ENCODE data around the gene ISYNA1. TPM values are rescaled to one million over a fixed set of nuclear protein-coding genes. Genes with fewer than 3 reads are reported as not detected.

ISYNA1 gene
- total RNA-seq, 2 donors from 2014 or later = 71.6 to 690 TPM

DNA sequence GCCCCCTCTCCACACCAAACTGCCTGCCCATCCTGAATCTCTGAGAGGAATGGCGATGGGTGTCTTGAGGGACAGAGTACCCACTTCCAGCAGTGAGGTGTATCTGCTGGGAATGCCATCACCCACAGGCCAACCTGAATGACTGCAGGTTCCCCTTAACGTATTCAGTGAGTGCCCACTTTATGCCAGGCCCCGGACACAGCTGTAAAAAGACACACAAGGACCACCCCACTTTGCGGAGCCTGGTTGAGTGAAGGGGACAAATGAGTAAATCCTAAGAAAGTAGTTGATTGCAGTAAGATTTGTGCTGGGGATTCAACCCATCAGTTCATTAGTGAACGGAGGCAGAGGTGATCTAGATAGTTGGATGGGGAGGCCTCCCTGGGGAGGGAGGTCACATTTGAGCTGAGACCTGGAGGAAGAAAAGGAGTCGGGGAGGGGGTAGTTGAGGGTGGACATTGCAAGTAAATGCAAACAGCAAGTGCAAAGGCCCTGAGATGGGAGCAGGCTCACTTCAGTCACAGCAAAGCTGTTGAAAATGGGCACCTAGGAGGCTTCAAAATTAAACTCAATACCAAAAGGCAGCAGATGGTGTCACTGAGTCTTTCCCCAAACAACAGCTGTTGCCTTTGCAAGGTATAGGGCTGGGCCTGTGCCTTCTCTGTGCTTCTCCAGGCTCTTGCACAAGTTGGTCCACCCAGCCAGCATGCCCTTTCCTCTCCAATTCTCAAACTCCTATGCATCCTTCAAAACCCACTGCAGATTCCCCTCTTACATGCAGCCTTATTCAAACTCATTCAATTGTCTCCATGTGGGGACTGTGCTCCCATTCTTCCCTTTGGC lies 47.6 kb downstream of the ISYNA1 start:
- Histone ChIP-seq H3K27me3 (replicated peaks; ENCODE audit: insufficient read depth) (no peaks in the 10 kb centered on the region), H3K4me1 (replicated peaks) (peaks cover 3% of the 10 kb centered on the region), H3K27ac (no peak overlapping the region), H3K9me3 (no peaks in the 10 kb centered on the region), H3K36me3 (no peaks in the 10 kb centered on the region), H3K4me3 (no peak overlapping the region)
- DNase-seq (ENCODE audit: low spot score) = no peak
- TF ChIP-seq, protein P1, sequence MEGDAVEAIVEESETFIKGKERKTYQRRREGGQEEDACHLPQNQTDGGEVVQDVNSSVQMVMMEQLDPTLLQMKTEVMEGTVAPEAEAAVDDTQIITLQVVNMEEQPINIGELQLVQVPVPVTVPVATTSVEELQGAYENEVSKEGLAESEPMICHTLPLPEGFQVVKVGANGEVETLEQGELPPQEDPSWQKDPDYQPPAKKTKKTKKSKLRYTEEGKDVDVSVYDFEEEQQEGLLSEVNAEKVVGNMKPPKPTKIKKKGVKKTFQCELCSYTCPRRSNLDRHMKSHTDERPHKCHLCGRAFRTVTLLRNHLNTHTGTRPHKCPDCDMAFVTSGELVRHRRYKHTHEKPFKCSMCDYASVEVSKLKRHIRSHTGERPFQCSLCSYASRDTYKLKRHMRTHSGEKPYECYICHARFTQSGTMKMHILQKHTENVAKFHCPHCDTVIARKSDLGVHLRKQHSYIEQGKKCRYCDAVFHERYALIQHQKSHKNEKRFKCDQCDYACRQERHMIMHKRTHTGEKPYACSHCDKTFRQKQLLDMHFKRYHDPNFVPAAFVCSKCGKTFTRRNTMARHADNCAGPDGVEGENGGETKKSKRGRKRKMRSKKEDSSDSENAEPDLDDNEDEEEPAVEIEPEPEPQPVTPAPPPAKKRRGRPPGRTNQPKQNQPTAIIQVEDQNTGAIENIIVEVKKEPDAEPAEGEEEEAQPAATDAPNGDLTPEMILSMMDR (IDR thresholded peaks at IDR 0.05) = no peak
- TF ChIP-seq POLR2A (IDR thresholded peaks at IDR 0.05) (no peak), POLR2AphosphoS5 (IDR thresholded peaks at IDR 0.05) (no peak)
- 86% methylated on average over 6 of the region's 6 CpGs for WGBS
- intact Hi-C loops (cut with DNase I) = loop anchor here (5.0 kb wide), 1 partner anchor 33 kb away; no protein-coding TSS in a partner anchor

DNA sequence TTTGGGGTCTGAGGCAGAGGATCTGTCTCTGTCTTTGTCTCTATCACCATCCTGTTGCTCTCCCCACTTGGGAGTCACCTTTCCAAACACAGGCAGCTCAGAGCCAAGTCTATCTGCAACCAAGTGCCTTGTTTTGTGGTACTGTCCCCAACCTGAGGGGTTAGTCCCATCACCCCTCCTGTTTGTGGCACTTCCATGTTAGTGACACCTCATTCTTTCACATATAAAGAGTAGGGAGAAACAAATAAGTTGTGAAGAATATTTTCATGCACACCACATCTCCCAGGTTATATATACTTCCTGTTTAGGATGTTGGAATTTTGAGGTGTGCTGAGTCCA lies 48.2 kb downstream of the ISYNA1 start:
- no peaks in the 10 kb centered on the region for H3K36me3 ChIP-seq
- intact Hi-C loops (cut with DNase I) = loop anchor here (5.0 kb wide), 1 partner anchor 32 kb away; no protein-coding TSS in a partner anchor
- H3K27ac ChIP-seq = no peak overlapping the region
- H3K4me1 ChIP-seq (replicated peaks) = peaks cover 3% of the 10 kb centered on the region
- no peak overlapping the region for H3K4me3 ChIP-seq
- TF ChIP-seq POLR2A (IDR thresholded peaks at IDR 0.05) (no peak), POLR2AphosphoS5 (IDR thresholded peaks at IDR 0.05) (no peak)
- TF ChIP-seq, protein P1 (IDR thresholded peaks at IDR 0.05) = no peak
- DNase-seq (ENCODE audit: low spot score) = no peak
- no peaks in the 10 kb centered on the region for H3K27me3 ChIP-seq (replicated peaks; ENCODE audit: insufficient read depth)
- no peaks in the 10 kb centered on the region for H3K9me3 ChIP-seq

DNA sequence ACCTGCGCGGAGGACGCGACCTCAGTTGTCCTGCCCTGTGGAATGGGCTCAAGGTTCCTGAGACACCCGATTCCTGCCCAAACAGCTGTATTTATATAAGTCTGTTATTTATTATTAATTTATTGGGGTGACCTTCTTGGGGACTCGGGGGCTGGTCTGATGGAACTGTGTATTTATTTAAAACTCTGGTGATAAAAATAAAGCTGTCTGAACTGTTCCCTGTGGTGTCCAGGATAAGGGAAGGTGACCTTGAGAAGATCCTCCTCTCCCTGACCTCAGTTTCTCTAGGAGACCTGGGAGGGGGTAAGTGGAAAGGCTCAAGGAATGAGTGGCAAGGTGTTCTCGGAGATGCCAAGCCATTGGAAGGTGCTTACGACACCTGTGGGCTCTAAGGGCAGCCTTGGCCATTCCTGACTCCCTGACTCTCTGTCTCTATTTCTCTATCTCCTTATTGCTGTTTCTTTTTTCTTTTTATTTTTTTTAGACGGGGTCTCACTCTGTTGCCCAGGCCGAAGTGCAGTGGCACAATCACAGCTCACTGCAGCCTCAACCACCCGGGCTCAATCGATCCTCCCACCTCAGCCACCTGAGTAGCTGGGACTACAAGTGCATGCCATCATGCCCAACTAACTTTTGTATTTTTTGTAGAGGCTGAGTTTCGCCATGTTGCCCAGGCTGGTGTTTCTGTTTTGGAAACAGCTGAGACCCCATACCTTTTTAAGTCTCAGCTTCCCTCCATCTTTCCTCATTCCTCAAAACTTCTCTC lies 48.8 kb downstream of the ISYNA1 start:
- Histone ChIP-seq H3K36me3 (no peaks in the 10 kb centered on the region), H3K4me3 (peak overlapping the region in 1 of 2 donors; percentile 32), H3K27ac (peak overlapping the region; percentile 72 to 80), H3K9me3 (no peaks in the 10 kb centered on the region), H3K4me1 (replicated peaks) (peaks cover 3% of the 10 kb centered on the region), H3K27me3 (replicated peaks; ENCODE audit: insufficient read depth) (no peaks in the 10 kb centered on the region)
- DNase-seq (ENCODE audit: low spot score) = no peak
- TF ChIP-seq, protein P1 (IDR thresholded peaks at IDR 0.05) = no peak
- TF ChIP-seq POLR2AphosphoS5 (IDR thresholded peaks at IDR 0.05) (no peak), POLR2A (IDR thresholded peaks at IDR 0.05) (no peak)
- intact Hi-C loops (cut with DNase I) = no loop called here
- 85% methylated on average over 13 of the region's 13 CpGs for WGBS

DNA sequence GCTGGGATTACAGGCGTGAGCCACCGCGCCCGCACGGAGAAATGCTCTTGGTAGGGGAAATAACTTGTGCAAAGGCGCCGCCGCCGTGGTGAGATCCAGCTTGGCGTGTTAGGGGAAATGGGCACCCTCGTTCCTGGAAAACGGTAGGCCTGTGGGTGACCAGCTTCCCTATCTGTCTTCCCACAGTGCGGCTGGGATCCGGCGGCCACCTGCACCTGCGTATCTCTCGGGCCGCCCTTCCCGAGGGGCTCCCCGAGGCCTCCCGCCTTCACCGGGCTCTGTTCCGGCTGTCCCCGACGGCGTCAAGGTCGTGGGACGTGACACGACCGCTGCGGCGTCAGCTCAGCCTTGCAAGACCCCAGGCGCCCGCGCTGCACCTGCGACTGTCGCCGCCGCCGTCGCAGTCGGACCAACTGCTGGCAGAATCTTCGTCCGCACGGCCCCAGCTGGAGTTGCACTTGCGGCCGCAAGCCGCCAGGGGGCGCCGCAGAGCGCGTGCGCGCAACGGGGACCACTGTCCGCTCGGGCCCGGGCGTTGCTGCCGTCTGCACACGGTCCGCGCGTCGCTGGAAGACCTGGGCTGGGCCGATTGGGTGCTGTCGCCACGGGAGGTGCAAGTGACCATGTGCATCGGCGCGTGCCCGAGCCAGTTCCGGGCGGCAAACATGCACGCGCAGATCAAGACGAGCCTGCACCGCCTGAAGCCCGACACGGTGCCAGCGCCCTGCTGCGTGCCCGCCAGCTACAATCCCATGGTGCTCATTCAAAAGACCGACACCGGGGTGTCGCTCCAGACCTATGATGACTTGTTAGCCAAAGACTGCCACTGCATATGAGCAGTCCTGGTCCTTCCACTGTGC lies 49.6 kb downstream of the ISYNA1 start:
- Histone ChIP-seq H3K4me1 (replicated peaks) (peaks cover 3% of the 10 kb centered on the region), H3K27me3 (replicated peaks; ENCODE audit: insufficient read depth) (no peaks in the 10 kb centered on the region), H3K4me3 (peak overlapping the region; percentile 21 to 32), H3K36me3 (no peaks in the 10 kb centered on the region), H3K27ac (peak overlapping the region; percentile 72 to 80), H3K9me3 (no peaks in the 10 kb centered on the region)
- WGBS = 15% methylated on average over 68 of the region's 86 CpGs
- TF ChIP-seq POLR2A (IDR thresholded peaks at IDR 0.05) (peak; percentile 58), POLR2AphosphoS5 (IDR thresholded peaks at IDR 0.05) (peak; percentile 79)
- TF ChIP-seq, protein P1 (IDR thresholded peaks at IDR 0.05) = peak; percentile 99 to 100 (median 99)
- peak; percentile 80 for DNase-seq (ENCODE audit: low spot score)
- intact Hi-C loops (cut with DNase I) = no loop called here

Data from prostate gland (tissue), 2 donors.